HL-60 (cell line): ENCODE results near the gene SHF.

Experiments used
- GABPA ChIP-seq: IDR thresholded peaks from 2 replicates; pipeline ENCODE4 v1.6.1; 2012; ENCODE audit warnings: low read depth
- POLR2AphosphoS5 ChIP-seq: IDR thresholded peaks from 2 replicates; pipeline ENCODE4 v1.6.1; 2012; ENCODE audit warnings: low read depth
- TF ChIP-seq, protein P1 (sequence below): IDR thresholded peaks from one replicate; pipeline ENCODE4 v1.5.1; 2011; ENCODE audit warnings: low read length, control low read depth, inconsistent platforms; ENCODE audit not compliant: insufficient read depth
- TF ChIP-seq, protein P2 (sequence below): IDR thresholded peaks from 2 replicates; pipeline ENCODE4 v1.6.1; 2012; ENCODE audit warnings: low read depth; ENCODE audit not compliant: insufficient replicate concordance

DNA sequence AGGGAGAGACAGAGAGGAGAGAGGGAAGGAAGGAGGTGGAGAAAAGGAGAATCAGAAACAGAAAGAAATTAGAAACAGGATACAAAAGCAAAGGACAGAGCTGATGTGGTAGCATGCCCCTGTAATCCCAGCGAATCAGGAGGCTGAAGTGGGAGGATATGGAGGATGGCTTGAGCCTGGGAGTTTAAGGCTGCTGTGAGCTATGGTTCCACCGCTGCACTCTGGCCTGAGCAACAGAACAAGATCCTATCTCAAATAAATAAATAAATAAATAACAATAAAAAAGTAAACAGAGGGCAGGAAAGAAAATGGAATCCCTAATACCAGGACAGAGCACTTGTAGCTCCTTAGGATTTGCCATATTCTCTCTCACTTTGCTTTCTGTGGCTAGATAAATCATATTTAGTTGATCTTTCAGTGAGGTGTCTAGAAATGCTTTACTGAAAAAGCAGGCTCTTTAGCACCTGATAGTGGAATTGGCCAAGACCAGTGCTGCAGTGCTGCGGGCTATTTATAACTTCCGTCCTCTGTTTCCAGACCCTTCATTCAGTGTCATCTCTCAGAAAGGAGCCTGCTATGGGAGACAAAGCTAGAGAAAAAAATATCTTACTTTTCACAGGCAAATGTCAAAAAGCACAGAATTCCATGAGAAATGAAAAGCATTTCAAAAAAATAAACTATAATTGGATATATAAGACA is 44.2 kb upstream of the SHF start:
- TF ChIP-seq, protein P1, sequence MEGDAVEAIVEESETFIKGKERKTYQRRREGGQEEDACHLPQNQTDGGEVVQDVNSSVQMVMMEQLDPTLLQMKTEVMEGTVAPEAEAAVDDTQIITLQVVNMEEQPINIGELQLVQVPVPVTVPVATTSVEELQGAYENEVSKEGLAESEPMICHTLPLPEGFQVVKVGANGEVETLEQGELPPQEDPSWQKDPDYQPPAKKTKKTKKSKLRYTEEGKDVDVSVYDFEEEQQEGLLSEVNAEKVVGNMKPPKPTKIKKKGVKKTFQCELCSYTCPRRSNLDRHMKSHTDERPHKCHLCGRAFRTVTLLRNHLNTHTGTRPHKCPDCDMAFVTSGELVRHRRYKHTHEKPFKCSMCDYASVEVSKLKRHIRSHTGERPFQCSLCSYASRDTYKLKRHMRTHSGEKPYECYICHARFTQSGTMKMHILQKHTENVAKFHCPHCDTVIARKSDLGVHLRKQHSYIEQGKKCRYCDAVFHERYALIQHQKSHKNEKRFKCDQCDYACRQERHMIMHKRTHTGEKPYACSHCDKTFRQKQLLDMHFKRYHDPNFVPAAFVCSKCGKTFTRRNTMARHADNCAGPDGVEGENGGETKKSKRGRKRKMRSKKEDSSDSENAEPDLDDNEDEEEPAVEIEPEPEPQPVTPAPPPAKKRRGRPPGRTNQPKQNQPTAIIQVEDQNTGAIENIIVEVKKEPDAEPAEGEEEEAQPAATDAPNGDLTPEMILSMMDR = no peak
- TF ChIP-seq, protein P2, sequence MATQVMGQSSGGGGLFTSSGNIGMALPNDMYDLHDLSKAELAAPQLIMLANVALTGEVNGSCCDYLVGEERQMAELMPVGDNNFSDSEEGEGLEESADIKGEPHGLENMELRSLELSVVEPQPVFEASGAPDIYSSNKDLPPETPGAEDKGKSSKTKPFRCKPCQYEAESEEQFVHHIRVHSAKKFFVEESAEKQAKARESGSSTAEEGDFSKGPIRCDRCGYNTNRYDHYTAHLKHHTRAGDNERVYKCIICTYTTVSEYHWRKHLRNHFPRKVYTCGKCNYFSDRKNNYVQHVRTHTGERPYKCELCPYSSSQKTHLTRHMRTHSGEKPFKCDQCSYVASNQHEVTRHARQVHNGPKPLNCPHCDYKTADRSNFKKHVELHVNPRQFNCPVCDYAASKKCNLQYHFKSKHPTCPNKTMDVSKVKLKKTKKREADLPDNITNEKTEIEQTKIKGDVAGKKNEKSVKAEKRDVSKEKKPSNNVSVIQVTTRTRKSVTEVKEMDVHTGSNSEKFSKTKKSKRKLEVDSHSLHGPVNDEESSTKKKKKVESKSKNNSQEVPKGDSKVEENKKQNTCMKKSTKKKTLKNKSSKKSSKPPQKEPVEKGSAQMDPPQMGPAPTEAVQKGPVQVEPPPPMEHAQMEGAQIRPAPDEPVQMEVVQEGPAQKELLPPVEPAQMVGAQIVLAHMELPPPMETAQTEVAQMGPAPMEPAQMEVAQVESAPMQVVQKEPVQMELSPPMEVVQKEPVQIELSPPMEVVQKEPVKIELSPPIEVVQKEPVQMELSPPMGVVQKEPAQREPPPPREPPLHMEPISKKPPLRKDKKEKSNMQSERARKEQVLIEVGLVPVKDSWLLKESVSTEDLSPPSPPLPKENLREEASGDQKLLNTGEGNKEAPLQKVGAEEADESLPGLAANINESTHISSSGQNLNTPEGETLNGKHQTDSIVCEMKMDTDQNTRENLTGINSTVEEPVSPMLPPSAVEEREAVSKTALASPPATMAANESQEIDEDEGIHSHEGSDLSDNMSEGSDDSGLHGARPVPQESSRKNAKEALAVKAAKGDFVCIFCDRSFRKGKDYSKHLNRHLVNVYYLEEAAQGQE = no peak
- TF ChIP-seq POLR2AphosphoS5 = no peak
- TF ChIP-seq GABPA = no peak
